GM12875 (cell line): Measurements from ENCODE around the gene PDILT.

ENCODE experiments used
- H3K4me3 ChIP-seq: one replicate; pipeline ENCODE4 v1.5.1; 2011; ENCODE audit warnings: low read depth, low read length, control low read depth
- CTCF ChIP-seq: IDR thresholded peaks from 2 replicates; pipeline ENCODE4 v1.5.1; 2011; ENCODE audit warnings: low read depth, mild to moderate bottlenecking, control low read depth, inconsistent platforms, low read length, moderate library complexity, borderline replicate concordance; ENCODE audit not compliant: insufficient read depth

Gene PDILT

DNA sequence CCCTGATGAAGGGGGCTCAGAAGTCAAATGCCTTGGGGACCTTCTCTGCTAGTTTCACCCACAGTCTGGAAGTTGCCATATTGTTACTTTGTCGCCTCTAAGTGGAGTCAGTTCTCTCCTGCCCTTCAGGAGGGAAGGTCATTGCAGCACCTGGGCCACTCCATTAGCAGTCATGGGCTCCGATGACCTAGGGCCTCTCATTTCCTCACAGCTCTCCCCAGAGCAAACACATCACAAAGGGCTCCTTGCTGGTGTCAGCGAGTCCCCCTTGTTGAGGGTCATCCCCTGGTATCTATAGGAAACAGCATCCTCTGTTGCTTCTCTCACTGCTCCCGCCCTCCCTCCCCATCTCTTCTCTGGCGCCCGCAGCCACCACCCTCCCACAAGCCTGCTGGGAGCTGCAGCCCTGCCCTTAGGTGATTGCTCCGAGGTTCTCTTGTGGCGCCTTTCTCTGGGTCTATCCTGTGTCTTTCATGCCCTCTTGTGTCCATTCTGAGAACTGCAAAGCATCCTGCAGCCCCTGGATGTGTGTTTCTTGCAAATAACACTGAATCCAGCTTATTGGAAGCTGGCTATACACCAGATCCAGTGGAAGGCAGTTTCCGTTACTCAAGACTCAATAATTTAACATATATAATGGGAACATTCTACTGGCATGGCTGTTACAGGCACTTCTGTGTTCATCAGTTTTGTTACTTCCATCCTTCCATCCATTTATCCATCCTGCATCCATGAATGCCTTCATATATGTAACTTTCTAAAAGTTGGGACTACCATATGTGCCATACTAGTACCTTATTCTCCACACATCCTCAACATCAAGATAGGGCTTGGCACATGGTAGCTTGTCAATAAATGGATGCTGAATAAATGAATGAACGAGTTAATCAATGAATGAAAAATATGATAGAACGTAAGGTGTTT lies 21.2 kb downstream of the PDILT start:
- H3K4me3 ChIP-seq = no peak overlapping the region
- TF ChIP-seq CTCF = peak; percentile 82

DNA sequence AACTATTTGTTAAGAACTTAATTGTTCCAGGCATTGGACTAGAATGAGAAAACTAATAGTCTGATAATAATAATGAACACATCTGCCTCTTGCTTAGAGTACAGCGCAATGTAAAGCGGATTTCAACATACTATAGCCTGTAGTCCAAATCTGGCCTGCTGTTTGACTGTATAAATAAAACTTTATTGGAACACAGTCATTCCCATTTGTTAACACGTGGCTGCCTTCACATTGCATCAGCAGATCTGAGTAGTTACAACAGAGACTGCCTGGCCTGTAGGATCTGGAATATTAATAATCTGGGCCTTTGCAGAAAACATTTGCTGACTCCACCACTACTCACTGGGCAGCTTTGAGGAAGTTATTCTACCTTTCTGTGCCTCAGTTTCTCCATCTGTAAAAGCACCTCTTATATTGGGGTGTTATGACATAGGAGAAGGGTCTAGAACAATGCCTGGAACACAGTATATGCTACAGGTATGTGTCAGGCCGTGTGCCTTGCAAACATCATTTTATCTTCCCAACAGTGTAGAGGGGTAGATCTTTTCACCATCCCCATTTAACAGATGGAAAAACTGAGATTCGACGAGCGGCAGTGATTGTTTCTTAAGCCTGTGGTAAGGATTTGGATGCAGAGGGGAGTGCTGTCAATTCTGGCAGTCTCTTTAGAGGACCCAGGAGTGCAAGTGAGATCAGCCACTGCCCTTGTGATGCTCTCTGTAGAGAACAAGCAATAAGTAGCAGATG lies 22.2 kb downstream of the PDILT start:
- H3K4me3 ChIP-seq = no peak overlapping the region
- no peak for TF ChIP-seq CTCF

GRCh38 chr16:20380782-20381181 lies 23.8 kb downstream of the PDILT start:
- no peak for TF ChIP-seq CTCF
- H3K4me3 ChIP-seq = no peak overlapping the region

DNA sequence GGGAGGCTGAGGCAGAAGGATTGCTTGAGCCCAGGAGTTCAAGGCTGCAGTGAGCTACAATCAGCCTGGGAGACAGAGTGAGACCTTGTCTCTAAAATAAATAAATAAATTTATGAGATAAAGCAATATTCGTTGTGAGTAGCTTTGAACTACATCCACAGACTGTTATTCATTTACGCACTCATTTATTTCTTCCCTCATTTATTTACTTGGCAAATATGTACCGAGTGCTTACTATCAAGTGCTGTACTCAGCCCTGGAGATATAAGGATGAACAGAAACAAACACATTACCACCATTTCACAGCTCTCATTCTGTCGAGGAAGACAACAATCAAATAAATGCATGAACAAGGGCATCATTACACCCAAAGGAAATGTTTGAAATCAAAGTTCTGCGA lies 27.4 kb downstream of the PDILT start:
- no peak for TF ChIP-seq CTCF
- no peak overlapping the region for H3K4me3 ChIP-seq

- TF ChIP-seq CTCF = no peak
- H3K4me3 ChIP-seq = no peak overlapping the region
These were observed 31.8 kb downstream of the PDILT start for GRCh38 chr16:20372701-20373100.

DNA sequence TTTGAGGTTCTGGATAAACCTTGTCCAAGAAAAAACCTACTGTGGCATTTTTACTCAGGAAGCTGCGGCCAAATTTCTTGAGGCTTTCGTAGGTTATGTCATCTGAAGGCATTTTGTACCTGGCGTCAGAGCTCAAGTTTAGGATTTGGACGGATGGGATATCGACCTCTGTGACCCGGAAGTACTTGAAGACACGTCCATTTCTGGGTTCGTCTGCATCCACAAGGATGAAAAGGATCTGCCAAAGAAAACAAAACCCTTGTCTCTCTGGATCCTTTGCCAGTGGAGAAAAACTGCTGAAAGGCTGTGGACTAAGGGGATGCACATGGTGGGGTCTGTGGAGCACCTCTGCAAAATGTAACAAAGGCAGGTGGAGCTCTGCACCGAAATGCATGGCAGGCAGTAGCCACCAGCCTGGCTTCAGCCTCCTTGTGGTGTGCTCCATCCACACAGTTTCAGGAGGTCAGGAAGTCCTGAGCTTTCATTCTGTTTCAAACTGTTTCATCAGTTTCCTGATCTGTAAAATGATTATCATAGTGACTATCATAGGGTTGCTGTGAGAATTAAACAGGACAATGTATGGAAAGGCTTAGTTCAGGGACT lies 35.0 kb downstream of the PDILT start:
- no peak for TF ChIP-seq CTCF

More for the DNA sequence above, 35.0 kb downstream of the PDILT start:
- no peak overlapping the region for H3K4me3 ChIP-seq
